ENCODE data around the gene OR4F6.

Gene OR4F6

DNA sequence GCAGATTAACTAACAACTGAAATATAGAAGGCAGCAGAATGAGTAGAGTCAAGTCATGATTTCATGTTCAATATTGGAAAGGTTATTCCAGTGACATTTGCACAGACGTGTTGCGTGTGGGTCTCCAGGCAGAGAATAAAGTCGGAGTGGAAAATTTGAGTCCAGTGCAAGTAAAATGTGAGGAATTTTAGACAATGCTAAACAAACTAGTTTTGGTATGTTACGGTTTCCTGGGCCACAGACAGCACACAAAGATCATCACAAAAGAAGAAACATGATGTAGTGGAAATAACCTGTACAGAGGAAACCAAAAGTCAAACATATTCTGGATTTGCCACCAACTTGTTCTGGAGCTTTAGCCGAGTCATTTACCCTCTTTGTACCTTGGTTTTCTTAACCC is 367 bp downstream of the OR4F6 start:
- no peak overlapping the region for H3K4me3 ChIP-seq (replicated peaks; ENCODE audit: low read depth, low read length)
- DNase-seq (ENCODE audit: low read depth): no peak
- TF ChIP-seq, protein P1, sequence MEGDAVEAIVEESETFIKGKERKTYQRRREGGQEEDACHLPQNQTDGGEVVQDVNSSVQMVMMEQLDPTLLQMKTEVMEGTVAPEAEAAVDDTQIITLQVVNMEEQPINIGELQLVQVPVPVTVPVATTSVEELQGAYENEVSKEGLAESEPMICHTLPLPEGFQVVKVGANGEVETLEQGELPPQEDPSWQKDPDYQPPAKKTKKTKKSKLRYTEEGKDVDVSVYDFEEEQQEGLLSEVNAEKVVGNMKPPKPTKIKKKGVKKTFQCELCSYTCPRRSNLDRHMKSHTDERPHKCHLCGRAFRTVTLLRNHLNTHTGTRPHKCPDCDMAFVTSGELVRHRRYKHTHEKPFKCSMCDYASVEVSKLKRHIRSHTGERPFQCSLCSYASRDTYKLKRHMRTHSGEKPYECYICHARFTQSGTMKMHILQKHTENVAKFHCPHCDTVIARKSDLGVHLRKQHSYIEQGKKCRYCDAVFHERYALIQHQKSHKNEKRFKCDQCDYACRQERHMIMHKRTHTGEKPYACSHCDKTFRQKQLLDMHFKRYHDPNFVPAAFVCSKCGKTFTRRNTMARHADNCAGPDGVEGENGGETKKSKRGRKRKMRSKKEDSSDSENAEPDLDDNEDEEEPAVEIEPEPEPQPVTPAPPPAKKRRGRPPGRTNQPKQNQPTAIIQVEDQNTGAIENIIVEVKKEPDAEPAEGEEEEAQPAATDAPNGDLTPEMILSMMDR (IDR thresholded peaks at IDR 0.05; ENCODE audit: low read length, missing control alignments): no peak

DNA sequence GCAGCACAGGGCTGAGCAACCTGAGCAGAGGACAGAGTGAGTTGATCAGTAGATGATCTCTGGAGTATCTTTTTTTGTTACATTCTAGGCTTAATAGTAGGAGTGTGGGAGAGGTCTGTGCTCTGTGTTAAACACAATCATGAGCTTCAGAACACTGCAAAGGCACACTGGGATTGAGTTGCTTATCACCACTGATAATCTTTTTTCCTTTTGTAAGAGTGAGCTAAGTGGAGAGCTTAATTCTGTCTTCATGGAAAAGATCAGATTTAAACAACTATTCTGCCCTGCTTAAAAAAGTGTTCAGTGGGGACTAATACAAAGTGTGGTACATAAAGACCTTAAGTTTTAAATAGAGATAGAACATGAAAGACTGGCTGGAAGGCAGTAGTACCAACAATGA is 1.1 kb downstream of the OR4F6 start:
- TF ChIP-seq, protein P1 (IDR thresholded peaks at IDR 0.05; ENCODE audit: low read length, missing control alignments): no peak
- DNase-seq (ENCODE audit: low read depth): no peak
- no peak overlapping the region for H3K4me3 ChIP-seq (replicated peaks; ENCODE audit: low read depth, low read length)

DNA sequence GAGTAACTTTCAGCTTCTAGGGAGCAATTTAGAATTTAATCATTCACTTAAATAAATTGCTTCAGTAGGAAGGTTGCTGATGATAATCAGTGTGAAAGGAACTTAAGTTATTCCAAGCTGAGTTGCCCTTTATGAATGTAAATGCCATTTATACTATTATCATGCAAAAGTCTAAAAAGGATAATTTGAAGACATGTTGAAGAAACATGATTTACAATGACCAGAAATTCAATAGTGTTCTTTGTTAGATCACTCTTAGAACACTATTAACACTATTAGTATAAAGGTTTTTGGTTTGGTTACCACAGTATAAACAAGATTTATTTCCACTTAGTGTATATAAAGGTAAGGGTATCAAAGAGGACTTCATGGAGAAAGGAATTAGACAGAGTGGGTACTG is 1.6 kb downstream of the OR4F6 start:
- DNase-seq (ENCODE audit: low read depth): no peak
- no peak overlapping the region for H3K4me3 ChIP-seq (replicated peaks; ENCODE audit: low read depth, low read length)
- TF ChIP-seq, protein P1 (IDR thresholded peaks at IDR 0.05; ENCODE audit: low read length, missing control alignments): no peak

DNA sequence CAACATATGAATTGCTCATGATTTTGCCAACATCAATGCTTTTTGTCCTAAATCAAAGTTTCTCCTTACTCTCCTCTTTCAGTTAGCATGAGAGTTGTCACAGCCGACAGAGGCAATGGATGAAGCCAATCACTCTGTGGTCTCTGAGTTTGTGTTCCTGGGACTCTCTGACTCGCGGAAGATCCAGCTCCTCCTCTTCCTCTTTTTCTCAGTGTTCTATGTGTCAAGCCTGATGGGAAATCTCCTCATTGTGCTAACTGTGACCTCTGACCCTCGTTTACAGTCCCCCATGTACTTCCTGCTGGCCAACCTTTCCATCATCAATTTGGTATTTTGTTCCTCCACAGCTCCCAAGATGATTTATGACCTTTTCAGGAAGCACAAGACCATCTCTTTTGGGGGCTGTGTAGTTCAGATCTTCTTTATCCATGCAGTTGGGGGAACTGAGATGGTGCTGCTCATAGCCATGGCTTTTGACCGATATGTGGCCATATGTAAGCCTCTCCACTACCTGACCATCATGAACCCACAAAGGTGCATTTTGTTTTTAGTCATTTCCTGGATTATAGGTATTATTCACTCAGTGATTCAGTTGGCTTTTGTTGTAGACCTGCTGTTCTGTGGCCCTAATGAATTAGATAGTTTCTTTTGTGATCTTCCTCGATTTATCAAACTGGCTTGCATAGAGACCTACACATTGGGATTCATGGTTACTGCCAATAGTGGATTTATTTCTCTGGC is 2.5 kb downstream of the OR4F6 start:
- no peak overlapping the region for H3K4me3 ChIP-seq (replicated peaks; ENCODE audit: low read depth, low read length)
- TF ChIP-seq, protein P1 (IDR thresholded peaks at IDR 0.05; ENCODE audit: low read length, missing control alignments): no peak
- no peak for DNase-seq (ENCODE audit: low read depth)

DNA sequence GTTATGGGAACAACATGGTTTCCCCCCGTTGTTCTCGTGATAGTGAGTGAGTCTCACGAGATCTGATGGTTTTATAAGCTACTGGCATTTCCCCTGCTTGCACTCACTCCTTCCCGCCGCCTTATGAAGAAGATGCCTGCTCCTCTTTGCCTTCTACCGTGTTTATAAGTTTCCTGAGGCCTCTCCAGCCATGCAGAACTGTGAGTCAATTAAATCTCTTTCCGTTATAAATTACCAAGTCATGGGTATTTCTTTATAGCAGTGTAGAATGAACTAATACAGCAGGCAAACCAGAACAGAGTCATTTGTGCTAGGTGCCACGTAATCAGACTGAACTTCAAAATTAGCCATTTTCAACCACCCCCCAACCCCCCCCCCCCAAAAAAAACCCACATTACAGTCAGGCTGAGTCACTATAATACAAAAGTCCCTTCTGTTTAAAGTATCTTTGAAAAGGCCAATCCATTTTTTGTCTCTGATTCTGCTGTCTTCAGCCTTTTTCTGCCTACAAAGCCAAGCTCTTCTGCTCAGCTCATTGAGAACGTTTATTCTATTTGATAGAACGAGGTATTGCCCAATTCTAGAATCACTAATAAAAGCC is 4.1 kb downstream of the OR4F6 start:
- H3K4me3 ChIP-seq (replicated peaks; ENCODE audit: low read depth, low read length): no peak overlapping the region
- no peak for DNase-seq (ENCODE audit: low read depth)
- TF ChIP-seq, protein P1 (IDR thresholded peaks at IDR 0.05; ENCODE audit: low read length, missing control alignments): no peak

DNA sequence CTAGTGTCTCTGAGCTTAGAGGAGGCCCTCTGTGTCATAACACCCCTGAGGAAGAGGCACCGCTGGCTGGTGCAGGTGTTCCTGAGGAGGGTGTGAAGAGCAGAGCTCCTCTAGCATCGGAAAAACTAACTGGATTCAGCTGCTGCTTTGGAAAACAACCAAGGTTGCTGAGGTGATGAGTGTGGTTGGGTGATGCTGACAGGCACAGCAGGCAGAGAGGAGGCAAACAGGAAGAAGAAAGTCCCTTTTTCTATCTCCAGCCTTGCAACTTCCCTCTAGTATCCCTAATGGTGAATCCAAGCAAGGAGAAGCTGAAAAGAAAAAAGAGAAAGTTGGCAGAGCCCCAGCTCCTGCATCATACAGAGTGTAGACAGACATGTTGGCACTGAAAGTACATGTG is 4.9 kb downstream of the OR4F6 start:
- H3K4me3 ChIP-seq (replicated peaks; ENCODE audit: low read depth, low read length): no peak overlapping the region
- TF ChIP-seq, protein P1 (IDR thresholded peaks at IDR 0.05; ENCODE audit: low read length, missing control alignments): no peak
- no peak for DNase-seq (ENCODE audit: low read depth)

DNA sequence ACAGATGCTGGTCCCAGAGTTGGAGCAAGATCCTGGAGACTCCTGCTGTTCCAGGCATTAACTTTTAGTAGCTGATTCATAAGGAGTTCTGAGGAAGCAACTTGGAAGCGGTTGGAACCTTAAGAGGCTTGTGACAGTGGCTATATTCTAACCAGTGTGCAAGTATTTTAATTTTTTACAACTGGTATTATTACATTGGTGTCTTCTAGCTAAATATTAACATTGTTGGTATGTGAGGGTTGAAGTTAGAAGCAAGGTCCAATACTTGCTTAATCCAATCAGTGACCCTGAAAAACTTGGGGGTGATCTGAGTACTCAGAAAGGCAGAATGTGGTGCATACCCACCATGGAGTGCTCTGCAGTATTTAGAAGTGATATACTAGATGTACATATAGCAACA is 7.1 kb downstream of the OR4F6 start:
- no peak overlapping the region for H3K4me3 ChIP-seq (replicated peaks; ENCODE audit: low read depth, low read length)
- DNase-seq (ENCODE audit: low read depth): no peak
- TF ChIP-seq, protein P1 (IDR thresholded peaks at IDR 0.05; ENCODE audit: low read length, missing control alignments): no peak

Measured in fibroblast of pulmonary artery (primary cell).